BJ (cell line): ENCODE data around the gene BCOR. TPM values are rescaled to one million over a fixed set of nuclear protein-coding genes. Genes with fewer than 3 reads are reported as not detected.

Experiments
- CTCF ChIA-PET: fragments of 350-600 bp; formaldehyde crosslinking; extraction: SDS; loops from one replicate; lab custom pipeline; 2021; ENCODE audit warnings: antibody characterized with exemption, inconsistent platforms; lab: Yijun Ruan, JAX
- POLR2A ChIA-PET: fragments of 300-600 bp; sonication (Branson Sonifier 250); formaldehyde crosslinking; extraction: SDS; loops from one replicate; lab custom pipeline; 2021; ENCODE audit warnings: antibody characterized with exemption; lab: Charles Lee
- DNase-seq: peaks from one replicate; pipeline ENCODE4 v3.0.0-alpha.2; 2011; ENCODE audit warnings: low read depth
- H3K27me3 ChIP-seq: 2 replicates; pipeline ENCODE4 v1.6.0; 2011; ENCODE audit warnings: low read length; ENCODE audit not compliant: control insufficient read depth, insufficient read depth
- H3K36me3 ChIP-seq: 2 replicates; pipeline ENCODE4 v1.5.1; 2011; ENCODE audit warnings: low read length; ENCODE audit not compliant: control insufficient read depth, insufficient read depth
- H3K4me3 ChIP-seq: 2 replicates; pipeline ENCODE4 v1.5.1; 2011; ENCODE audit warnings: low read depth, mild to moderate bottlenecking, control low read depth, low read length
- polyA plus RNA-seq: library from polyadenylated mRNA; depleted of rRNA; stranded (reverse); fragments of >200 nt; gene quantifications from 2 replicates; pipeline ENCODE4 v1.2.3, GENCODE V29; 2011
- TF ChIP-seq, protein P1 (sequence below): IDR thresholded peaks from 2 replicates; pipeline ENCODE4 v1.5.1; 2011; ENCODE audit warnings: low read depth, mild to moderate bottlenecking, control low read depth, inconsistent platforms, low read length, moderate library complexity; ENCODE audit not compliant: insufficient read depth

Gene BCOR
- polyA plus RNA-seq, 1 experiment: 5.6 TPM

DNA sequence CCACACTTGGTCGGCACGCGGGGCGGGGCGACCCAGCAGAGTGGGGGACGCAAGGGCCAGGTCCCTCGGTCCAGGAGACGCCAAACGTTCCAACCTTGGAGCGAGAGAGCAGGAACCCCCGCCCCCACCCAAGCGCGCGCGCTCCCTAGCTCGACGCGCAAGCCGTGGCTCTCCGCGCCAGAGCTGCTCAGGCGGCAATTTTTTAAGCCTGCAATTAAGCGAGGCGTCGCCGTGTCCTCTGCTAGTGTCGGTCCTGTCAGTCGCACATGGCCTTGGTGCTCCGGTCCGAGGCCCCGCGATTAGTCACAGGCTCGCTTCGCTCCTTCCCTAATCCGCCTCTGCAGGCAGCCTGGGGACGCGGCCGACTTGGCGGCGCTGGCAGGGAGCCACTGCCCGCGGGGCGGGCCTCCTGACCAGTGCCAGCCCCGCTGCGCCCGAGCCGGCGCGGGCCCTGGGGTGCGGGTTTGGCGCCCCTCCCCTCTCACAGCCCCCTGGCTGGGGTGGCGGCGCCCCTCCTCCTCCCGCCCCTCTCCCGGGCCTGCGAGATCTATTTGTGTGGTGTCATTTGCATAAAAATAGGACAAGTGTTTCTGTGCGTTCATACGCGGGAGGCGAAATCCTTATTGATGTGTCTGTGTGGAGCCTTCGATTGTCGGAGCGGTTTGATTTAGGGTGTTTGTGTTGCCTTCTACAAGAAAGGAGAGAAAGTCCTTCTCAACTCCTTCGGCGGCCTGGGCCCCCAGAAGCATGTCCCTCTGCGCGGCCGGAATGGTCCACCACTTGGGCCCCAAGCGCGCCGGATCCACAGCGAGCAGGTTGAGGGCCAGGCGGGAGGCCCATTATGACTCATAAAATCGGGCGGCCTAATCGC, 9.8 kb upstream of the BCOR start:
- CTCF ChIA-PET: no interaction called here
- POLR2A ChIA-PET: no interaction called here
- Histone ChIP-seq H3K4me3 (no peak overlapping the region), H3K36me3 (no peaks in the 10 kb centered on the region), H3K27me3 (no peaks in the 10 kb centered on the region)
- TF ChIP-seq, protein P1, sequence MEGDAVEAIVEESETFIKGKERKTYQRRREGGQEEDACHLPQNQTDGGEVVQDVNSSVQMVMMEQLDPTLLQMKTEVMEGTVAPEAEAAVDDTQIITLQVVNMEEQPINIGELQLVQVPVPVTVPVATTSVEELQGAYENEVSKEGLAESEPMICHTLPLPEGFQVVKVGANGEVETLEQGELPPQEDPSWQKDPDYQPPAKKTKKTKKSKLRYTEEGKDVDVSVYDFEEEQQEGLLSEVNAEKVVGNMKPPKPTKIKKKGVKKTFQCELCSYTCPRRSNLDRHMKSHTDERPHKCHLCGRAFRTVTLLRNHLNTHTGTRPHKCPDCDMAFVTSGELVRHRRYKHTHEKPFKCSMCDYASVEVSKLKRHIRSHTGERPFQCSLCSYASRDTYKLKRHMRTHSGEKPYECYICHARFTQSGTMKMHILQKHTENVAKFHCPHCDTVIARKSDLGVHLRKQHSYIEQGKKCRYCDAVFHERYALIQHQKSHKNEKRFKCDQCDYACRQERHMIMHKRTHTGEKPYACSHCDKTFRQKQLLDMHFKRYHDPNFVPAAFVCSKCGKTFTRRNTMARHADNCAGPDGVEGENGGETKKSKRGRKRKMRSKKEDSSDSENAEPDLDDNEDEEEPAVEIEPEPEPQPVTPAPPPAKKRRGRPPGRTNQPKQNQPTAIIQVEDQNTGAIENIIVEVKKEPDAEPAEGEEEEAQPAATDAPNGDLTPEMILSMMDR: no peak
- no peak for DNase-seq

DNA sequence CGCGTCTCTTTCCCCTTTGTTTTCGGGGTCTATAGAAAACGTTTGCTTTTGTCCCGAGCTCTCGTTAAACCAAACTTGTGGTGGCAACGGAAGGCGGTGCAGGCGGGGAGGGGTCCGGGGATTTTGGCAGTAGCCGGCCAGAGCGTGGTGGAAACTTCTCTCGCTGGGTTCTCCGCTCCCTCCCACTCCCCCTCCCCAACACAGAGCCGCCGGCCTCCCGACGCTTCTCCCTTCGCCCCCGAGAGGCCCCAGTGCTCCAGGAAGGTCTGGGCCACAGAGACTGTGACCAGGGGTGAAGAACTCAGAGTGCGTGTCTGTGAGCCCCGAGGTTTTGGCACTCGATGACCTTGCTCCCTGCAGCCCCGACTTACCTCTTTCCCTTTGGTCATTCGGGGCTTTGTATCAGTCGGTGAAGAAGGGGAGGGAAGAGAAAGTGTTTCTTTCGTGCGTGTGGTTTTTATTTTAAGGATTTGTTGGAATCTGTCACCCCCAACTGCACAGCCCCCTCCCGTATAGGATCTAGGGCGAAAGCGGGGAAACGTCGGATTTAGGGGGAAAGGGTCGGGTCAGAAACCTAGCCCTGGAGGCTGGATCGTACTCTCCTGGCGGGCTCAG, 9.0 kb upstream of the BCOR start:
- ChIA-PET POLR2A (no interaction called here), CTCF (no interaction called here)
- Histone ChIP-seq H3K27me3 (no peaks in the 10 kb centered on the region), H3K36me3 (no peaks in the 10 kb centered on the region), H3K4me3 (peak overlapping the region; percentile 42)
- TF ChIP-seq, protein P1: no peak
- DNase-seq: no peak

DNA sequence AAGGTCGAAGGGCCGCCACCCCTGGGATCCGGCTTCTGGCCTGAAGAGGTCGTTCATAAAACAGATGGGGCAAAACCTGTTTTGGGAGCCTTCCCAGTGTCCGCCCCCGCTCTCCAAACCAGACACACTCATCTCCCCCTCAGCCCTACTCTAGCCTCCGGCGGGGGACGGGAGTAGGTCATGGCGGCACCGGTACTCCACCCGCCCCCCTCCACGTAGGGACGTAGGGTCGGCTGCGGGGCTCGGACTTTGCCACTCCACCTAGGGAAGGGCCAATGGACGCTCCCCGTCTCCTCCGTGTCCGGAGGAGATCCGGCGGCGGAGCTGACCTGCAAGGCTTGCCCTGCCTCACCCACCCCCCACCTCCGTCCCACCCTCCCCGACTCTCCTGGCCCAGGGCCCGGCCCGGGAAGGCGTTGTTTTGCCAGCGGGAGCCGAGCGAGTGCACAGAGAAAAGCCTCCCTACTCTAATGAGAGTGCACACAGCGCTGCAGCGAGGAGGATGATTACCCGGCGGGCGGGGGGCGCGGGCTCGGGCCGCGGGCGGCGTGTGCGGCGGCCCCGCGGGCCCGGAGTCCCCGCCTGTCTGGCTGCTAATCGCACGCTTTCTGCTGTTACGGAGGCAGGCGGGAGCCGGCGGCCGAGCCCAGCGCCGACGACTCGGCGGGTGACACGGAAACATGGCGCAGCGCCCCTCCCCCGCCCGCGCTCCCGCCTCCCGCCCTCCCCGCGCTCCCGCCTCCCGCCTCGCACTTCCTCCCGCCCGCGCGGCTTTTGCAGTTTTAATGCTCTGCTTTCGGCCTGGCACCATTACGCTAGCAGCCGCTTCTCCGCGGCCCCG, 8.3 kb upstream of the BCOR start:
- no peaks in the 10 kb centered on the region for H3K36me3 ChIP-seq
- CTCF ChIA-PET: no interaction called here
- H3K4me3 ChIP-seq: peak overlapping the region; percentile 42
- POLR2A ChIA-PET: no interaction called here
- no peak for DNase-seq
- TF ChIP-seq, protein P1: no peak
- H3K27me3 ChIP-seq: no peaks in the 10 kb centered on the region

DNA sequence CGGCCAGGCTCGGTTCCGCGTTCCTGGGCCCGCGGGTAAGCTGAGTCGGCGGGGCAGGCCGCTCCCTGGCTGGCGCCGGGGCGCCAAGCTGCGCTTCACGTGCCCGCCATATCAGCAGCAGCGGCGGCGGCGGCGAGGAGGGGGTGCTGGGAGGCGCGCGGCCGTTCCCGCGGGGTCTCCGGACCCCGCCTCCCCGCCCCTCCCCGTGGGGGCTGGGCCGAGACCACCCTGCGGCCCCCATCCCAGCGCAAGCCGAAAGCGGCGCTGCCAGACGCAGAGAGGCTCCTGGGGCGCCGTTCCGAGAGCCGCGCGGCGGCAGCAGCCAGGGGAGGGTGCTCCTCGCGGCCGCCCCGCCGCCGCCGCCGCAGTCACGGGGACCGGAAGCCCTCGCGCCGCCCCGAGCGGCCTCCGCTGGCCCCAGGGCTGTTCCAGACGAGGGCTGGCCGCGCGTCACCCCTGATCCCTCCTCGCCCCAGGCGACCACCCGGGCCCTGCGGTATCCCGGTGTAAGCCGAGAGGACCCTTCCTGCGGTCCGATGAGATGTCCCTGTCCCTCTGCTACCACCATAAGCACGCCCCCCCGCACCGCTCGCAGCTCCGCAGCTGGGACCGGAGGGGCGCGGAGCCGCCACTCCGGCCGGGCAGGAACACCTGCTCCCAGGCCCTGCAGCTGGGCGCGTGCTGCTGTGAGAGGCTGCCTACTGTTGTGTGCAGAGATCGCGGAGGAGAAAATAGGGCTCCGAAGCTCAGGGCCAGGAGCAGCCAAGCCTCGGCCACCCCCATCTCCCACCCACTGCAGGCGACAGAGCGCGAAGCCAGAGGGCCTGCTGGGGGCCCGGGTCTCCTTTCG, 7.5 kb upstream of the BCOR start:
- TF ChIP-seq, protein P1: no peak
- CTCF ChIA-PET: interaction anchor here (0.8 to 1.1 kb wide), 3 partner anchors 84 to 453 kb away, joined by 3 to 4 read pairs (median 3); no protein-coding TSS in a partner anchor
- H3K27me3 ChIP-seq: no peaks in the 10 kb centered on the region
- POLR2A ChIA-PET: no interaction called here
- H3K4me3 ChIP-seq: peak overlapping the region; percentile 42
- H3K36me3 ChIP-seq: no peaks in the 10 kb centered on the region
- DNase-seq: no peak
